Sigmoid colon (tissue), 7 donors: Measurements from ENCODE around the gene ORC6. TPM values are rescaled to one million over a fixed set of nuclear protein-coding genes. Genes with fewer than 3 reads are reported as not detected.

ENCODE experiments used
- DNase-seq: peaks from one replicate; pipeline ENCODE4 v3.0.0-alpha.2; 2019
- H3K27ac ChIP-seq, 4 donors: fragments of 200-600 bp; sonication (generic); one replicate each; pipeline ENCODE4 v1.5.1; 2016 to 2019; ENCODE audit warnings: mild to moderate bottlenecking in 1 of 4
- H3K27me3 ChIP-seq, 3 donors: fragments of 200-600 bp; sonication (generic); one replicate each; pipeline ENCODE4 v1.5.1; 2019; ENCODE audit warnings: mild to moderate bottlenecking in 1 of 3
- H3K36me3 ChIP-seq, 4 donors: fragments of 200-600 bp; sonication (generic); one replicate each; pipeline ENCODE4 v1.5.1; 2016 to 2019
- H3K4me1 ChIP-seq, 4 donors: fragments of 200-600 bp; sonication (generic); one replicate each; pipeline ENCODE4 v1.5.1; 2017 to 2019
- H3K4me3 ChIP-seq, 4 donors: fragments of 200-600 bp; sonication (generic); one replicate each; pipeline ENCODE4 v1.5.1; 2017 to 2019; ENCODE audit warnings: mild to moderate bottlenecking in 2 of 4, moderate library complexity in 1 of 4
- H3K9me3 ChIP-seq, 4 donors: fragments of 200-600 bp in 3 of 4; sonication (generic) in 3 of 4; one replicate each; pipeline versions ENCODE4 v1.5.1 to v1.6.1; 2013 to 2019
- EP300 ChIP-seq, 4 donors: sonication (generic); formaldehyde crosslinking; IDR thresholded peaks; one replicate each; pipeline ENCODE4 v1.6.1; 2017; ENCODE audit warnings: antibody characterized with exemption in 4 of 4
- POLR2A ChIP-seq, 2 donors: fragments of 450-650 bp; IDR thresholded peaks; one replicate each; pipeline ENCODE4 v1.6.1; 2016; ENCODE audit warnings: antibody characterized with exemption in 2 of 2, mild to moderate bottlenecking in 2 of 2, moderate library complexity in 2 of 2
- POLR2AphosphoS5 ChIP-seq, 4 donors: sonication (generic); formaldehyde crosslinking; IDR thresholded peaks; one replicate each; pipeline ENCODE4 v1.6.1; 2017; ENCODE audit warnings: antibody characterized with exemption in 4 of 4
- WGBS, 2 donors: extraction: QIAGEN DNeasy Blood & Tissue Kit; methylation state at CpG; one replicate each; pipeline ENCODE4 v1.1.7; 2013; 5-methylcytosine and 5-hydroxymethylcytosine counted together
- intact Hi-C: fragments of 100-400 bp; cut with DNase I; formaldehyde crosslinking; loops from one replicate; pipeline ENCODE4 v1.15.1; 2023
- polyA plus RNA-seq, 3 donors: library from polyadenylated mRNA; stranded (reverse); fragments of 200-250 nt; gene quantifications; one replicate each; pipeline ENCODE4 v1.2.3, GENCODE V29; 2013
- total RNA-seq, 4 donors: library from RNA; depleted of rRNA; stranded (reverse); fragments of >200 nt; gene quantifications; one replicate each; pipeline ENCODE4 v1.1.0, GENCODE V29; 2016
- TF ChIP-seq, protein P1 (sequence below), 4 experiments: fragments of 450-650 bp in 3 of 4; fragments of 200-600 bp in 1 of 4; IDR thresholded peaks; one replicate each; pipeline ENCODE4 v1.5.1; 2016 to 2019; ENCODE audit warnings: antibody characterized with exemption in 4 of 4, mild to moderate bottlenecking in 3 of 4, moderate library complexity in 2 of 4
- donor health status: healthy with polysubstance abuse.
- donor health status: Bipolar disorder and iron deficiency.
- donor health status: healthy.

ORC6 gene
- total and polyA plus RNA-seq, 7 donors = 0.33 to 9.2 (median 2.4) TPM

DNA sequence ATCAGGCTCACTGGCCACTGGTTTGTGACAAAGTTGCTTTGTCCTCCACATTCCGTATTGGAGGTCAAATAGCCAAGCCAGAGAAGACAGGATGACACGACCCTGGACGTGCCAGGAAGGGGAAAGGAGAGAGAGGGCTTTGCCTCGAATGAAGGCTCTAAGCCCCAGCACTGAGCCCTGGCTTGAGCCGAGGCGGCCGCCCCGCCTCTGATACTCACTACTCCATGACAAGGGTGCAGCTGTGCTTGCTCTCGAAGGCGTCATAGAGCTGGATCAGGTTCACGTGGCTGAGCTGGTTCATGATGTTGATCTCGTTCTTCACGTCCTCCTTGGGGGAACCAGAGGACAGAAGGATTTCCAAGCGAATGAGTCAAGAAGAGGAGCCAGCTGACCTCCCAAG lies 39.3 kb downstream of the ORC6 start:
- TF ChIP-seq POLR2A (IDR thresholded peaks at IDR 0.05) (no peak), POLR2AphosphoS5 (IDR thresholded peaks at IDR 0.05) (no peak), EP300 (IDR thresholded peaks at IDR 0.05) (no peak)
- TF ChIP-seq, protein P1, sequence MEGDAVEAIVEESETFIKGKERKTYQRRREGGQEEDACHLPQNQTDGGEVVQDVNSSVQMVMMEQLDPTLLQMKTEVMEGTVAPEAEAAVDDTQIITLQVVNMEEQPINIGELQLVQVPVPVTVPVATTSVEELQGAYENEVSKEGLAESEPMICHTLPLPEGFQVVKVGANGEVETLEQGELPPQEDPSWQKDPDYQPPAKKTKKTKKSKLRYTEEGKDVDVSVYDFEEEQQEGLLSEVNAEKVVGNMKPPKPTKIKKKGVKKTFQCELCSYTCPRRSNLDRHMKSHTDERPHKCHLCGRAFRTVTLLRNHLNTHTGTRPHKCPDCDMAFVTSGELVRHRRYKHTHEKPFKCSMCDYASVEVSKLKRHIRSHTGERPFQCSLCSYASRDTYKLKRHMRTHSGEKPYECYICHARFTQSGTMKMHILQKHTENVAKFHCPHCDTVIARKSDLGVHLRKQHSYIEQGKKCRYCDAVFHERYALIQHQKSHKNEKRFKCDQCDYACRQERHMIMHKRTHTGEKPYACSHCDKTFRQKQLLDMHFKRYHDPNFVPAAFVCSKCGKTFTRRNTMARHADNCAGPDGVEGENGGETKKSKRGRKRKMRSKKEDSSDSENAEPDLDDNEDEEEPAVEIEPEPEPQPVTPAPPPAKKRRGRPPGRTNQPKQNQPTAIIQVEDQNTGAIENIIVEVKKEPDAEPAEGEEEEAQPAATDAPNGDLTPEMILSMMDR (IDR thresholded peaks at IDR 0.05) = no peak
- Histone ChIP-seq H3K9me3 (no peaks in the 10 kb centered on the region), H3K27me3 (no peaks in the 10 kb centered on the region), H3K4me3 (no peak overlapping the region), H3K27ac (no peak overlapping the region), H3K36me3 (no peaks in the 10 kb centered on the region), H3K4me1 (no peaks in the 10 kb centered on the region)
- no peak for DNase-seq
- WGBS, 2 donors = 89 to 92% methylated on average over 14 of the region's 14 CpGs
- intact Hi-C loops = no loop called here

DNA sequence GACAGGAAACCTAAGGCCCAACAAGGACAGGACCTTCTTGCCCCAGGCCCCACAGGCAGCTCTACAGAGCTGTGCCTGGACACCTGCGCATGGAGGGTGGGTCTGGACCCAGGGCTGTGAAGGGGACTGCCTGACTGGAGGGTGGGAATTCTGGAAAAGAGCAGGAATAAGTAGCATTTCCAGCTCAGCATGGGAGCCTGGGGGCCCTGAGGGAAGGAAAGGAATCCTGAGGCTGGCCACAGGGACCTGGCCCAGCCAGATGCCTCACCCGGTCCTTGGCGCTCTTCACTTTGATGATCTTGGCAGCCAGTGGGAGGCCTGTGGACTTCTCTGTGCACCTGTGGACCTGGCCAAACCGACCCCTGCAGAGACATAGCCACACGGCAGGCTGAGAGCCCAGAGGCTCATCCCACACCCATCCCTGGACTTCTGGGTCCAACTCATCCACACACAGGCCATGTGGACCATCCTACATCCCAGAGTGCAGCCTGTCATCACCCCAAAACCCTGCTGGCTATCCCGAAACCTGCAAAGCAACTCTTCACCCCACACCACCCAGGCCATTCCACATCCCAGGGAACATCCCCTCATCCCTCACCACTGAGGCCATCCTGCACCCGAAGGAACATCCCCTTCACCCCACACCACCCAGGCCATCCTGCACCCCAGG lies 40.0 kb downstream of the ORC6 start:
- H3K4me3 ChIP-seq = no peak overlapping the region
- H3K9me3 ChIP-seq = no peaks in the 10 kb centered on the region
- H3K36me3 ChIP-seq = no peaks in the 10 kb centered on the region
- intact Hi-C loops = no loop called here
- no peak overlapping the region for H3K27ac ChIP-seq
- 88 to 91% methylated on average over 7 of the region's 7 CpGs for WGBS, 2 donors
- no peaks in the 10 kb centered on the region for H3K27me3 ChIP-seq
- no peaks in the 10 kb centered on the region for H3K4me1 ChIP-seq
- TF ChIP-seq, protein P1 (IDR thresholded peaks at IDR 0.05) = no peak
- TF ChIP-seq POLR2A (IDR thresholded peaks at IDR 0.05) (no peak), POLR2AphosphoS5 (IDR thresholded peaks at IDR 0.05) (no peak), EP300 (IDR thresholded peaks at IDR 0.05) (no peak)
- no peak for DNase-seq

DNA sequence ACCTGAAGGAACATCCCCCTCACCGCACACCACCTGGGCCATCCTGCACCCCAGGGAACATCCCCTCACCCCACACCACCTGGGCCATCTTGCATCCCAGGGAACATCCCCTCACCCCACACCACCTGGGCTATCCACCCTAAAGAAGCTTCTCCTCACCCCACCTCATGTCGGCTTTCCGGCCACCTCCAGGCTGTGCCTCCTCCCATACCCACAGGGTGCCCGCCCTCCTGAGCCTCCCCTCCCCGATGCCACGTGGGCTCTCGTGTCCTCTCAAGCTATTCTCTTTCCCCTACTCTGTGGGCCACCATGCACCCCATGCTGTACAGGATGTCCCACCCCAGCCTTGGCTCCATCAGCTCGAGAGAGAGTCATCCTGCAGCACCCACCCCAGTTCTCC lies 40.7 kb downstream of the ORC6 start:
- 91 to 92% methylated on average over 8 of the region's 8 CpGs for WGBS, 2 donors
- H3K9me3 ChIP-seq = no peaks in the 10 kb centered on the region
- no peaks in the 10 kb centered on the region for H3K4me1 ChIP-seq
- TF ChIP-seq EP300 (IDR thresholded peaks at IDR 0.05) (no peak), POLR2A (IDR thresholded peaks at IDR 0.05) (no peak), POLR2AphosphoS5 (IDR thresholded peaks at IDR 0.05) (no peak)
- TF ChIP-seq, protein P1 (IDR thresholded peaks at IDR 0.05) = no peak
- H3K4me3 ChIP-seq = no peak overlapping the region
- H3K36me3 ChIP-seq = no peaks in the 10 kb centered on the region
- intact Hi-C loops = no loop called here
- H3K27ac ChIP-seq = no peak overlapping the region
- no peaks in the 10 kb centered on the region for H3K27me3 ChIP-seq
- no peak for DNase-seq

DNA sequence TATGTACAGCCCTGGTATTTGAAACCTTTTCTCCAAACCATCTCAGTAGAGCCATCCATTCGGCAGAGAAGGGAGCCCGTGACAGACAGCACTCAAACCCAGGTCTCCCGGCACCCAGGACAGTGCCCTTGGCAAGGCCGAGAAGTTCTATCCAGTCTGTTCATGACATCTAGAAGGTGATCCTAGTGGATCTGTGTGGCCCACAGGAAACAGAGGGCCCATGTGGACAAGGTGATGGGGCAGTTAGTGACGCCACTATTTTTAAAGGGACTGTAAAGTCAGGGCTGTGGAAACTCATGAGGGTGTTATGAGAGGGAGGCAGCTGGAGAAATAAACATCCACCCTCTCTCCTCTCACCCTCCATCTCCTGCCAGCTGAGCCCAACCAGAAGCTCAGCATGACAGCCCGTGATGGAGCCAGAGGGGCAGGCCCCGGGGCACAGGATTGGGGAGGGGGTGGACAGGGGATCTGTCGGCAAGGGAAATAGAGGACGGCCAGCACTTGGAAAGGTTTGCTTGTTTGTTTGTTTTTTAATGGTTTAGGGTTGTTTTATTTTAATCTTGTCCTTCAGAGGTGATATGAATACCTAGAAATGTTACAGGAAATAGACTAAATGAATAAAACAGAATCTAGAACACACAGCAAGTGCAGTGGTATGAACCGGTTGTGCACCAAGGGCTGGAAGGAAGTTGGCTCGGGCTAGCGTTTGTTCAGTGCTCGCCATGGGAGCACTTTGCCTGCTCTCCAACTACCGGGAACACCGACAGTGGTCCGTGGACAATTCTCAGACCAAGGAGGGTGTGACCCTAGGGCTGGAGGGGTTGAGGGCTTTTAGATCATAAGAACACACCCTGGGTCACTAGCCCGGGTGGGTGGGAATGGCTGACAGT lies 41.6 kb downstream of the ORC6 start:
- DNase-seq = no peak
- intact Hi-C loops = no loop called here
- 80 to 83% methylated on average over 17 of the region's 17 CpGs for WGBS, 2 donors
- H3K9me3 ChIP-seq = no peaks in the 10 kb centered on the region
- H3K36me3 ChIP-seq = no peaks in the 10 kb centered on the region
- no peak overlapping the region for H3K27ac ChIP-seq
- no peaks in the 10 kb centered on the region for H3K27me3 ChIP-seq
- H3K4me3 ChIP-seq = no peak overlapping the region
- no peaks in the 10 kb centered on the region for H3K4me1 ChIP-seq
- no peak for TF ChIP-seq EP300 (IDR thresholded peaks at IDR 0.05)
- TF ChIP-seq, protein P1 (IDR thresholded peaks at IDR 0.05) = no peak
- TF ChIP-seq POLR2AphosphoS5 (IDR thresholded peaks at IDR 0.05) = no peak
